Dendritic cell treated with granulocyte-macrophage colony-stimulating factor and Interleukin-4, amounts not matched to agents 40 ng/mL and 50 ng/mL, for 4 days (primary cell): ENCODE data around the gene LRTM2.
A peak's percentile ranks its signal among the peaks of the same experiment; 100 is the strongest.

Experiments used
- H3K27ac Mint-ChIP-seq: one replicate; pipeline ENCODE4 v1.8.0; 2022; ENCODE audit warnings: mild to moderate bottlenecking, mixed read lengths
- H3K27me3 Mint-ChIP-seq: one replicate; pipeline ENCODE4 v1.8.0; 2022; ENCODE audit warnings: mild to moderate bottlenecking, mixed read lengths
- H3K36me3 Mint-ChIP-seq: one replicate; pipeline ENCODE4 v1.8.0; 2022; ENCODE audit warnings: low read depth, mixed read lengths
- H3K4me1 Mint-ChIP-seq: one replicate; pipeline ENCODE4 v1.8.0; 2022; ENCODE audit warnings: low read depth, mixed read lengths
- H3K4me3 Mint-ChIP-seq: one replicate; pipeline ENCODE4 v1.8.0; 2022; ENCODE audit warnings: mild to moderate bottlenecking, moderate library complexity, mixed read lengths
- H3K9me3 Mint-ChIP-seq: one replicate; pipeline ENCODE4 v1.8.0; 2022; ENCODE audit warnings: mixed read lengths
- intact Hi-C: fragments of 100-400 bp; cut with micrococcal nuclease; formaldehyde crosslinking; loops from one replicate; pipeline ENCODE4 v1.15.0; 2022

The LRTM2 gene

GRCh38 chr12:1835211-1836131, 15.1 kb downstream of the LRTM2 start:
- H3K36me3 Mint-ChIP-seq, result no peaks in the 10 kb centered on the region
- peaks cover 27% of the 10 kb centered on the region for H3K27me3 Mint-ChIP-seq
- H3K9me3 Mint-ChIP-seq, result no peaks in the 10 kb centered on the region
- H3K4me3 Mint-ChIP-seq, result no peak overlapping the region
- H3K27ac Mint-ChIP-seq, result no peak overlapping the region
- intact Hi-C loops, result no loop called here
- H3K4me1 Mint-ChIP-seq, result peaks cover 42% of the 10 kb centered on the region

- no peak overlapping the region for H3K4me3 Mint-ChIP-seq
Measured at GRCh38 chr12:1836241-1836803, 16.0 kb downstream of the LRTM2 start.

GRCh38 chr12:1836854-1837421, 16.6 kb downstream of the LRTM2 start:
- Mint-ChIP-seq H3K27me3 (peaks cover 18% of the 10 kb centered on the region), H3K4me3 (no peak overlapping the region), H3K9me3 (no peaks in the 10 kb centered on the region), H3K36me3 (no peaks in the 10 kb centered on the region), H3K27ac (no peak overlapping the region), H3K4me1 (peaks cover 48% of the 10 kb centered on the region)
- intact Hi-C loops, result no loop called here

More at GRCh38 chr12:1836241-1836803, 16.0 kb downstream of the LRTM2 start:
- H3K4me1 Mint-ChIP-seq, result peaks cover 44% of the 10 kb centered on the region
- H3K27me3 Mint-ChIP-seq, result peaks cover 20% of the 10 kb centered on the region
- no peaks in the 10 kb centered on the region for H3K36me3 Mint-ChIP-seq
- no peaks in the 10 kb centered on the region for H3K9me3 Mint-ChIP-seq
- H3K27ac Mint-ChIP-seq, result no peak overlapping the region
- intact Hi-C loops, result no loop called here

GRCh38 chr12:1837541-1838204, 17.3 kb downstream of the LRTM2 start:
- peaks cover 53% of the 10 kb centered on the region for H3K4me1 Mint-ChIP-seq

GRCh38 chr12:1838205-1838993, 18.0 kb downstream of the LRTM2 start:
- Mint-ChIP-seq H3K4me3 (no peak overlapping the region), H3K36me3 (no peaks in the 10 kb centered on the region), H3K27ac (no peak overlapping the region), H3K9me3 (no peaks in the 10 kb centered on the region), H3K4me1 (peaks cover 57% of the 10 kb centered on the region), H3K27me3 (peaks cover 15% of the 10 kb centered on the region)
- intact Hi-C loops, result no loop called here

More at GRCh38 chr12:1837541-1838204, 17.3 kb downstream of the LRTM2 start:
- Mint-ChIP-seq H3K27me3 (peaks cover 17% of the 10 kb centered on the region), H3K27ac (no peak overlapping the region), H3K4me3 (no peak overlapping the region), H3K36me3 (no peaks in the 10 kb centered on the region), H3K9me3 (no peaks in the 10 kb centered on the region)
- intact Hi-C loops, result no loop called here

- Mint-ChIP-seq H3K4me3 (no peak overlapping the region), H3K4me1 (peaks cover 60% of the 10 kb centered on the region), H3K36me3 (no peaks in the 10 kb centered on the region), H3K27me3 (peaks cover 11% of the 10 kb centered on the region), H3K9me3 (no peaks in the 10 kb centered on the region), H3K27ac (no peak overlapping the region)
- intact Hi-C loops, result no loop called here
Measured at GRCh38 chr12:1838994-1839365, 18.6 kb downstream of the LRTM2 start.

GRCh38 chr12:1839464-1839863, 19.1 kb downstream of the LRTM2 start:
- no peaks in the 10 kb centered on the region for H3K36me3 Mint-ChIP-seq
- peaks cover 65% of the 10 kb centered on the region for H3K4me1 Mint-ChIP-seq
- H3K27me3 Mint-ChIP-seq, result peaks cover 8% of the 10 kb centered on the region
- no peaks in the 10 kb centered on the region for H3K9me3 Mint-ChIP-seq
- intact Hi-C loops, result no loop called here
- no peak overlapping the region for H3K4me3 Mint-ChIP-seq
- H3K27ac Mint-ChIP-seq, result no peak overlapping the region

GRCh38 chr12:1839956-1840951, 19.9 kb downstream of the LRTM2 start:
- Mint-ChIP-seq H3K4me1 (peaks cover 71% of the 10 kb centered on the region), H3K27ac (no peak overlapping the region), H3K27me3 (peaks cover 12% of the 10 kb centered on the region), H3K36me3 (no peaks in the 10 kb centered on the region), H3K9me3 (no peaks in the 10 kb centered on the region), H3K4me3 (no peak overlapping the region)
- intact Hi-C loops, result loop anchor here (10.0 kb wide), 1 partner anchor 65 kb away; no protein-coding TSS in a partner anchor

- no peaks in the 10 kb centered on the region for H3K9me3 Mint-ChIP-seq
- H3K27ac Mint-ChIP-seq, result no peak overlapping the region
- no peaks in the 10 kb centered on the region for H3K36me3 Mint-ChIP-seq
- no peak overlapping the region for H3K4me3 Mint-ChIP-seq
- H3K27me3 Mint-ChIP-seq, result peaks cover 12% of the 10 kb centered on the region
- peaks cover 76% of the 10 kb centered on the region for H3K4me1 Mint-ChIP-seq
- intact Hi-C loops, result loop anchor here (10.0 kb wide), 1 partner anchor 64 kb away; no protein-coding TSS in a partner anchor
Measured at GRCh38 chr12:1840981-1841425, 20.6 kb downstream of the LRTM2 start.

- Mint-ChIP-seq H3K27ac (peak overlapping the region; percentile 57), H3K36me3 (no peaks in the 10 kb centered on the region), H3K27me3 (peaks cover 12% of the 10 kb centered on the region), H3K4me1 (peaks cover 75% of the 10 kb centered on the region), H3K4me3 (no peak overlapping the region), H3K9me3 (no peaks in the 10 kb centered on the region)
- intact Hi-C loops, result loop anchor here (10.0 kb wide), 1 partner anchor 63 kb away; no protein-coding TSS in a partner anchor
Measured at GRCh38 chr12:1841586-1842182, 21.3 kb downstream of the LRTM2 start.

GRCh38 chr12:1842183-1842904, 22.0 kb downstream of the LRTM2 start:
- Mint-ChIP-seq H3K4me3 (no peak overlapping the region), H3K27ac (peak overlapping the region; percentile 57), H3K27me3 (peaks cover 12% of the 10 kb centered on the region), H3K9me3 (no peaks in the 10 kb centered on the region), H3K4me1 (peaks cover 81% of the 10 kb centered on the region), H3K36me3 (no peaks in the 10 kb centered on the region)
- intact Hi-C loops, result loop anchor here (10.0 kb wide), 1 partner anchor 62 kb away; no protein-coding TSS in a partner anchor
